ENCODE measurements around the gene NRN1.

- TF ChIP-seq CTCF (IDR thresholded peaks at IDR 0.05) (no peak), POLR2A (IDR thresholded peaks at IDR 0.05) (no peak), POLR2AphosphoS5 (IDR thresholded peaks at IDR 0.05; ENCODE audit: insufficient read depth in 1 of 2, low read depth in 1 of 2) (no peak)
Measured at GRCh38 chr6:5996714-5997419, 9.9 kb downstream of the NRN1 start.

Measured in vagina (tissue), 2 donors.